ENCODE measurements around the gene ATG14. TPM values are rescaled to one million over a fixed set of nuclear protein-coding genes. Genes with fewer than 3 reads are reported as not detected.

Gene ATG14
- total RNA-seq, 1 donor from 2014 or later: 10.5 TPM

- no peak for DNase-seq (ENCODE audit: low read depth)
- no peaks in the 10 kb centered on the region for H3K27me3 ChIP-seq (ENCODE audit: control insufficient read depth, insufficient read depth, low read length)
- H3K4me3 ChIP-seq (ENCODE audit: low read depth, low read length): no peak overlapping the region
- no peak for FAIRE-seq
- TF ChIP-seq CTCF (IDR thresholded peaks at IDR 0.05; ENCODE audit: insufficient read depth, low read length, severe bottlenecking): no peak
- no peaks in the 10 kb centered on the region for H3K36me3 ChIP-seq (ENCODE audit: control insufficient read depth, insufficient read depth, low read length)
These were observed 22.3 kb downstream of the ATG14 start for GRCh38 chr14:55389330-55389729.

GRCh38 chr14:55388160-55388559 is 23.5 kb downstream of the ATG14 start:
- Histone ChIP-seq H3K4me3 (ENCODE audit: low read depth, low read length) (no peak overlapping the region), H3K36me3 (ENCODE audit: control insufficient read depth, insufficient read depth, low read length) (no peaks in the 10 kb centered on the region), H3K27me3 (ENCODE audit: control insufficient read depth, insufficient read depth, low read length) (no peaks in the 10 kb centered on the region)
- TF ChIP-seq CTCF (IDR thresholded peaks at IDR 0.05; ENCODE audit: insufficient read depth, low read length, severe bottlenecking): no peak
- no peak for FAIRE-seq
- no peak for DNase-seq (ENCODE audit: low read depth)

- no peak for TF ChIP-seq CTCF (IDR thresholded peaks at IDR 0.05; ENCODE audit: insufficient read depth, low read length, severe bottlenecking)
- FAIRE-seq (no peak), DNase-seq (ENCODE audit: low read depth) (no peak)
- no peaks in the 10 kb centered on the region for H3K36me3 ChIP-seq (ENCODE audit: control insufficient read depth, insufficient read depth, low read length)
- no peaks in the 10 kb centered on the region for H3K27me3 ChIP-seq (ENCODE audit: control insufficient read depth, insufficient read depth, low read length)
- no peak overlapping the region for H3K4me3 ChIP-seq (ENCODE audit: low read depth, low read length)
These were observed 24.5 kb downstream of the ATG14 start for GRCh38 chr14:55387121-55387520.

GRCh38 chr14:55386037-55386808 is 25.4 kb downstream of the ATG14 start:
- TF ChIP-seq CTCF (IDR thresholded peaks at IDR 0.05; ENCODE audit: insufficient read depth, low read length, severe bottlenecking): no peak
- no peak for FAIRE-seq
- peaks cover 6% of the 10 kb centered on the region for H3K36me3 ChIP-seq (ENCODE audit: control insufficient read depth, insufficient read depth, low read length)
- H3K4me3 ChIP-seq (ENCODE audit: low read depth, low read length): no peak overlapping the region
- H3K27me3 ChIP-seq (ENCODE audit: control insufficient read depth, insufficient read depth, low read length): no peaks in the 10 kb centered on the region
- no peak for DNase-seq (ENCODE audit: low read depth)

GRCh38 chr14:55384536-55384935 is 27.1 kb downstream of the ATG14 start:
- DNase-seq (ENCODE audit: low read depth) (no peak), FAIRE-seq (no peak)
- no peaks in the 10 kb centered on the region for H3K27me3 ChIP-seq (ENCODE audit: control insufficient read depth, insufficient read depth, low read length)

More at GRCh38 chr14:55384536-55384935, 27.1 kb downstream of the ATG14 start:
- Histone ChIP-seq H3K4me3 (ENCODE audit: low read depth, low read length) (no peak overlapping the region), H3K36me3 (ENCODE audit: control insufficient read depth, insufficient read depth, low read length) (peaks cover 6% of the 10 kb centered on the region)
- TF ChIP-seq CTCF (IDR thresholded peaks at IDR 0.05; ENCODE audit: insufficient read depth, low read length, severe bottlenecking): no peak

Measured in bronchial epithelial cell (primary cell).